Thyroid gland (tissue), 4 donors: ENCODE measurements around the gene RAI1.

Experiments
- CTCF ChIP-seq, 6 experiments: fragments of 200-600 bp in 3 of 6; fragments of 450-650 bp in 3 of 6; sonication (generic) in 3 of 6; IDR thresholded peaks; one replicate each; pipeline ENCODE4 v1.5.1; 2016 to 2019; ENCODE audit warnings: antibody characterized with exemption in 6 of 6, mild to moderate bottlenecking in 2 of 6, inconsistent platforms in 1 of 6, moderate library complexity in 1 of 6
- POLR2A ChIP-seq, 2 donors: fragments of 450-650 bp; IDR thresholded peaks; one replicate each; pipeline ENCODE4 v1.6.1; 2017; ENCODE audit warnings: antibody characterized with exemption in 2 of 2, mild to moderate bottlenecking in 2 of 2, moderate library complexity in 1 of 2

DNA sequence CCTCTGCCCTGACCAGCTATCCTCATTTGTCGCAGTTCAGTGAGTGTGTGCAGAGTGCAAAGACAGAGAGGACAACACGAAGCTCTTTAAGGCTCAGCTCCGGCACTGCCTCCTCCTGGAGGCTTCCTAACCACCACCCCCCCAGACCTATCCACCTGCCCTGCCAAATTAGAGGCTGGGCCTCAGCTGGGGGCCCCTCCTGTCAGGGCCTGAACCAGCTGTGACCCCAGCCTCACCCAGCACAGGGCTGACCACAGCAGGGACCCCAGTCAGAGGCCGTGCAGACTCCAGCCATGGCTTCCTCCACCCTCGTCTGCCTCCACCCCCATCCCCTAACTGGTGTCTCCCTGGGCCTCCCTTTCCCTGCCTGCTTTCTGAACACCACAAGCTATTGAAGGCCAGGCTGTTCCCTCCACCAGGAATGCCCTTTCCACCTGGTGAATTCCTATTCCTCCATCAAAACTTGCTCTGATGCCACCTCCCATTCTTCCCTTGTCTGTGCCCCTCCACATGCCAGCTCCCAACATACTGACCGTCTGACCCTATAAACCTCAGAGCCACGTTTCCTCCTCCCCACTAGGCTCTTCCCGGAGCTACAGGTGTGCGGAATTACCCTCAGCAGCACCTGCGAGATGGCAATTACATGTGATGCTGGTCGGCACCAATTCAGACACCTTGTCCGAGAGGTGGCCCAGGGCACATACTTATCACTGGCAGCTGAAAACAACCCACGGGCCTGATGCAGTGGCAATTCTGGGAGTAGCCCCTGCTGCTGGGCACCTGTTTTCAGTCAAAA lies 146.8 kb downstream of the RAI1 start:
- TF ChIP-seq POLR2A (IDR thresholded peaks at IDR 0.05) (no peak), CTCF (IDR thresholded peaks at IDR 0.05) (no peak)
